HG03175 (cell line): ENCODE measurements around the gene CYP2B6.
"Not testable (repeated sequence)": the region's sequence is repeated elsewhere in the genome, so short reads cannot be mapped to it uniquely, and the experiment has no call there.

Experiments used
- ATAC-seq: cut with Tn5 transposase; IDR thresholded peaks from one replicate; pipeline ENCODE4 v1.9.1; 2021; ENCODE audit warnings: mild to moderate bottlenecking, moderate library complexity; ENCODE audit not compliant: unreplicated experiment

The CYP2B6 gene

DNA sequence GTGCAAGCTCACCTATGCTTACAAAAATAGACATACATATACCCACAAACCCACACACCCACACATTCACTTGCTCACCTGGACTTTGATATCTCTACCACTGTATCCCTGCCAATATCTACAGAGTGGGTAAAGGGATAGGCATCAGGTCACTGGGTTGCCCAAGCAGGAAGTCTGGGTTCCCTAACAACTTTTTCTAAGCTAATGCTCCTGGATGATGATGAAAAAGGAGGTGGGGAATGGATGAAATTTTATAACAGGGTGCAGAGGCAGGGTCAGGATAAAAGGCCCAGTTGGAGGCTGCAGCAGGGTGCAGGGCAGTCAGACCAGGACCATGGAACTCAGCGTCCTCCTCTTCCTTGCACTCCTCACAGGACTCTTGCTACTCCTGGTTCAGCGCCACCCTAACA lies at the start of gene CYP2B6:
Gene CYP2B6 (plus strand): TSS at position 311 of the 410 bp plus-strand sequence. CDS start 24 bp downstream, at position 335.
- no peak for ATAC-seq

DNA sequence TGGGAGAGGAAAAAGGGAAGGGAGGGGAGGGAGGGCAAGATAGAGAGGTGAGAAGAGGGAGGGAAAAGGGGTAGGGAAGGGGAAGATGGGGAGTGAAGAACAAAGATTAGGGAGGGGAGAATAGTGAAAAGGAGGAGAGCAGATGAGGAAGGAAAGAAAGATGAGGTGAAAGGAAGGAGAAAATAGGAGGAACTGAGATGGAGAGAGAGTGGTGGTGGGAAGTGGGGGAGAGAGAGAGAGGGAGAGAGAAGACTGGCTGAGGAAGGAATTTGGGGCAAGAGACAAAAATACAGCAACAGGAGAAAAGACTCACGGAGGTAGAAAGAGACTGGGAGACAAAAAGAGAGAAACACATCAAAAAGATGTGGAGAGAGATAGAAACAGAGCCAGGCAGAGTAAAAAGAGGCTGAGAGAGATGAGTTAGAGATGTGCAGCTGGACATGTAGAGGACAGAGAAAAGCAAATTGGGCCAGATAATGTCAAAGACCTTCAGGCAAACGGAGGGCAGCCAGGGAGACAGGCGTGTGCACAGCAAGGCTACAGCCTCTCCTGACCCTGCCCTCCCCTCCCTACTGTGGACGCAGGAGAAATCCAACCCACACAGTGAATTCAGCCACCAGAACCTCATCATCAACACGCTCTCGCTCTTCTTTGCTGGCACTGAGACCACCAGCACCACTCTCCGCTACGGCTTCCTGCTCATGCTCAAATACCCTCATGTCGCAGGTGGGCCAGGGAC lies 49.4 kb upstream of the CYP2B6 start:
- ATAC-seq = no peak

DNA sequence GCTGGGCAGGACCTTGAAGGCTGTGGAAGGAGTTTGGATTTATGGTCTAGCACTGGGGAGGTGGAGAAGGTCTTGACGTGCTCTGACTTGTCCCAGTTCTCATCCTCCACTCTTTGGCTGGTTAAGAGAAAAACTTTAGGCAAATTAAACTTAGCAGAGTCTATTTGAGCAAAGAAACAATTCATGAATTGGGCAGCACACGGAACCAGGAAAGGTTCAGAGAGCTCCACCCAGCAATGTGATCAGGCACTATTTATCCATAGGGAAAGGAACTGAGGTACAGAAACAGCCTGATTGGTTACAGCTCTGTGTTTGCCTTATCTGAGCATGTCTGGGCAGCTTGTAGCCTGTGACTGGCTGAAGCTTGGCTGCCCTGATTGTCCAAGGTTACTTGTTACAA lies 45.4 kb upstream of the CYP2B6 start:
- no peak for ATAC-seq

- ATAC-seq = no peak
Observed at GRCh38 chr19:40947114-40947513, 44.0 kb upstream of the CYP2B6 start.

- ATAC-seq = no peak
Observed at GRCh38 chr19:40947573-40947972, 43.5 kb upstream of the CYP2B6 start.

DNA sequence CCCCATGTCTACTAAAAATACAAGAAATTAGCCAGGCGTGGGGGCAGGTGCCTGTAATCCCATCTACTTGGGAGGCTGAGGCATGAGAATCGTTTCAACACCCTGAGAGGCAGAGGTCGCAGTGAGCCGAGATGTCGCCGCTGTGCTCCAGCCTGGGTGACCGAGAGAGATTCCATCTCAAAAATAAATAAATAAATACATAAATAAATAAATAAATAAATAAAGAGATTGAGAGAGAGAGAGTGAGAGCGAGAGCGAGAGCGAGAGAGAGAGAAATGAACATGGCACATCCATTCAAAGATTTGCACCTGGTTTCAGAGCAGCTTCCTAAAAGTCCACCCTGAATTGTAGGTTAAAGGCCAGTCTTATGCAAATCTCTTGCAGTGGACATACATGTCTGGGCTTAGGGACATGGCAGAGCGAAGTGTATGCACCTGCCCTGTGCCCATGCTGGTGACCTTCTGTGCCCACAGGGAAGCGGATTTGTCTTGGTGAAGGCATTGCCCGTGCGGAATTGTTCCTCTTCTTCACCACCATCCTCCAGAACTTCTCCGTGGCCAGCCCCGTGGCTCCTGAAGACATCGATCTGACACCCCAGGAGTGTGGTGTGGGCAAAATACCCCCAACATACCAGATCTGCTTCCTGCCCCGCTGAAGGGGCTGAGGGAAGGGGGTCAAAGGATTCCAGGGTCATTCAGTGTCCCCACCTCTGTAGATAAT lies 42.3 kb upstream of the CYP2B6 start:
- no peak for ATAC-seq

GRCh38 chr19:40954573-40954972 lies 36.5 kb upstream of the CYP2B6 start:
- no peak for ATAC-seq

GRCh38 chr19:40959338-40959737 lies 31.7 kb upstream of the CYP2B6 start:
- no peak for ATAC-seq

- no peak for ATAC-seq
Observed at GRCh38 chr19:40960062-40960685, 30.9 kb upstream of the CYP2B6 start.

DNA sequence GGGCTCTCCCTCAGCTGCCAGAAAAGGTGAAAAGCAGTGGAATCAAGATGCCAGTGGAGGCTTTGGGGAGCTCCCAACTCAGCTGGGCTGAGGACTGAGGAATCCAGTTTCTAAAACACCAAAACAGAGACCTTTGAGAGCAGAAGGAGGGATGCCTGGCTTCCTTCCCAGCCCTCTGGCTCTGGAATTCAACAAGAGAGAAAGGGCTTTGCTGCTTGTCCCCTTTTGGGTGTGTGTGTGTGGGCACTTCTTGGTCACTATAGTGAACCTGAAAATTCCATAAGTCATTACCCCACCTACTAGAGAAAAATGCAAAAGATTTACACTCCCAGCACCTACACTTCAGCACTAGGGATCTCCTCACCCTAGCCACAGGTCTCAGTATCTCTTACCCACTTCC lies 30.3 kb upstream of the CYP2B6 start:
- ATAC-seq = no peak

- no peak for ATAC-seq
Observed at GRCh38 chr19:40962460-40962961, 28.6 kb upstream of the CYP2B6 start.

GRCh38 chr19:40964361-40964760 lies 26.7 kb upstream of the CYP2B6 start:
- ATAC-seq = not testable (repeated sequence)

DNA sequence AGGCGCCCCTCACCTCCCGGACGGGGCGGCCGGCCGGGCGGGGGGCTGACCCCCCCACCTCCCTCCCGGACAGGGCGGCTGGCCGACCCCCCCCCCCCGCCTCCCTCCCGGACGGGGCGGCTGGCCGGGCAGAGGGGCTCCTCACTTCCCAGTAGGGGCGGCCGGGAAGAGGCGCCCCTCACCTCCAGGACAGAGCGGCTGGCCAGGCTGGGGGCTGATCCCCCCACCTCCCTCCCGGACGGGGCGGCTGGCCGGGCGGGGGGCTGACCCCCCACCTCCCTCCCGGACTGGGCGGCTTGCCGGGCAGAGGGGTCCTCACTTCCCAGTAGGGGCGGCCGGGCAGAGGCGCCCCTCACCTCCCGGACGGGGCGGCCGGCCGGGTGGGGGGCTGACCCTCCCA lies 25.7 kb upstream of the CYP2B6 start:
- not testable (repeated sequence) for ATAC-seq

DNA sequence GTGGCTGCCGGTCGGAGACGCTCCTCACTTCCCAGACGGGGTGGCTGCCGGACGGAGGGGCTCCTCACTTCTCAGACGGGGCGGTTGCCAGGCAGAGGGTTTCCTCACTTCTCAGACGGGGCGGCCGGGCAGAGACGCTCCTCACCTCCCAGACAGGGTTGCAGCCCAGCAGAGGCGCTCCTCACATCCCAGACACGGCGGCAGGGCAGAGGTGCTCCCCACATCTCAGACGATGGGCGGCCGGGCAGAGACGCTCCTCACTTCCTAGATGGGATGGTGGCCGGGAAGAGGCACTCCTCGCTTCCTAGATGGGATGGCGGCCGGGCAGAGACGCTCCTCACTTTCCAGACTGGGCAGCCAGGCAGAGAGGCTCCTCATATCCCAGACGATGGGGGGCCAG lies 24.5 kb upstream of the CYP2B6 start:
- ATAC-seq = not testable (repeated sequence)

GRCh38 chr19:40968065-40968464 lies 23.0 kb upstream of the CYP2B6 start:
- not testable (repeated sequence) for ATAC-seq

- ATAC-seq = not testable (repeated sequence)
Observed at GRCh38 chr19:40969721-40970120, 21.4 kb upstream of the CYP2B6 start.

- ATAC-seq = not testable (repeated sequence)
Observed at GRCh38 chr19:40970396-40971345, 20.4 kb upstream of the CYP2B6 start.

DNA sequence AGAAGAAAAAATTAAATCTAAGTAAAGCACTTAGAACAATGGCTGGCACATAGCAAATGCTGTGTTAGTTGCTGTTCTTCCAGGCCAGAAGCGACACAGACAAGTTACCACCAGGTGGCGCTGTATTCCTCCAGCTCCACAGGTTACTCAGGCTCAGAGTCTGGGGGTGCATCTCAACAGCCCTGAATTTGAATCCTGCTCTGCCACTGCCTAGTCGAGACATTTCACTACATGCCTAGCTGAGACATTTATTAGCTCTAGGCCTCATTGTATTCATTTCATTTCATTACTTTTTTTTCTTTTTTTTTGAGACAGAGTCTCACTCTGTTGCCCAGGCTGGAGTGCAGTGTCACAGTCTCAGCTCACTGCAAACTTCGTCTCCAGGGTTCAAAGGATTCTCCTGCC lies 16.4 kb upstream of the CYP2B6 start:
- ATAC-seq = no peak

GRCh38 chr19:40976134-40976533 lies 14.9 kb upstream of the CYP2B6 start:
- no peak for ATAC-seq

DNA sequence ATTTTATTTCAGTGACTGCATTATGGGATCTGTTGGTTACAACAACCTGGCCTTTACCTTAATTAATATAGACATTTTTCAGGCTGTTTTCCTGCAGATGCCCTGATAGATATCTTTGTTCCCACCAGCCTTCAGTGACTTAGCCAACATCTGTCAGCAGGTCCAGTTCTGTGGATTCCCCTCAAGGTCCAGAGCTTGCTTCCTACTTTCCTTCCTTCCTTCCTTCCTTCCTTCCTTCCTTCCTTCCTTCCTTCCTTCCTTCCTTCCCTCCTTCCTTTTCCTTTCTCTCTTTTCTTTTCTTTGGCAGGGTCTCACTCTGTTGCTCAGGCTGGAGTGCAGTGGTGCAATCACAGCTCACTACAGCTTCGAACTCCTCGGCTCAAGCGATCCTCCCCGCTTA lies 14.4 kb upstream of the CYP2B6 start:
- no peak for ATAC-seq
